SK-N-SH (cell line): ENCODE measurements around the gene TAX1BP1. TPM values are rescaled to one million over a fixed set of nuclear protein-coding genes. Genes with fewer than 3 reads are reported as not detected.

Experiments
- CTCF ChIA-PET: fragments of 300-600, 350-600 bp; formaldehyde crosslinking; extraction: SDS; loops from one replicate; lab custom pipeline; 2021; lab: Yijun Ruan, JAX
- POLR2A ChIA-PET: fragments of 350-600 bp; sonication (Branson Sonifier 250); formaldehyde crosslinking; extraction: SDS; loops from one replicate; lab custom pipeline; 2020; ENCODE audit warnings: antibody characterized with exemption, inconsistent platforms; lab: Yijun Ruan, JAX
- DNase-seq: peaks from one replicate; pipeline ENCODE4 v3.0.0; 2012
- H2AFZ ChIP-seq: fragments of 200-600 bp; sonication (generic); 2 replicates; pipeline ENCODE4 v1.8.1; 2016; ENCODE audit warnings: antibody characterized with exemption, mild to moderate bottlenecking, low read depth
- H3F3A ChIP-seq: fragments of 200-600 bp; sonication (generic); replicated peaks from 2 replicates; pipeline ENCODE3; 2016; ENCODE audit warnings: antibody characterized with exemption, mild to moderate bottlenecking; ENCODE audit not compliant: insufficient read depth
- H3K27ac ChIP-seq, 2 experiments: fragments of 200-500 bp in 1 of 2; fragments of 200-600 bp in 1 of 2; sonication (Bioruptor generic) in 1 of 2; sonication (generic), shearing (Covaris generic) in 1 of 2; 2 replicates each; pipeline versions ENCODE4 v1.5.1 to v1.6.1; 2014 to 2016; ENCODE audit warnings: low read depth in 2 of 2, inconsistent platforms in 1 of 2, low read length in 1 of 2, mild to moderate bottlenecking in 1 of 2, mixed read lengths in 1 of 2
- H3K27me3 ChIP-seq: fragments of 200-600 bp; sonication (generic), shearing (Covaris generic); 2 replicates; pipeline ENCODE4 v1.6.1; 2016; ENCODE audit warnings: mixed run types; ENCODE audit not compliant: insufficient read depth
- H3K36me3 ChIP-seq, 2 experiments: fragments of 200-500 bp in 1 of 2; fragments of 200-600 bp in 1 of 2; sonication (Bioruptor generic) in 1 of 2; sonication (generic) in 1 of 2; replicated peaks in 1 of 2; 2 replicates each; pipeline versions ENCODE3 to v1.5.1; 2014 to 2016; ENCODE audit warnings: low read length in 1 of 2, mild to moderate bottlenecking in 1 of 2; ENCODE audit not compliant: insufficient read depth in 2 of 2, control insufficient read depth in 1 of 2
- H3K4me1 ChIP-seq, 2 experiments: fragments of 200-500 bp in 1 of 2; fragments of 200-600 bp in 1 of 2; sonication (Bioruptor generic) in 1 of 2; sonication (generic), shearing (Covaris generic) in 1 of 2; 2 replicates each; pipeline versions ENCODE4 v1.5.1 to v1.6.1; 2014 to 2016; ENCODE audit warnings: low read depth in 1 of 2, low read length in 1 of 2, mixed run types in 1 of 2; ENCODE audit not compliant: insufficient read depth in 2 of 2, control insufficient read depth in 1 of 2
- H3K4me2 ChIP-seq: fragments of 200-600 bp; sonication (generic), shearing (Covaris generic); 2 replicates; pipeline ENCODE4 v1.6.1; 2017; ENCODE audit warnings: mixed run types
- H3K4me3 ChIP-seq, 2 experiments: fragments of 200-500 bp in 1 of 2; fragments of 200-600 bp in 1 of 2; sonication (Bioruptor generic) in 1 of 2; sonication (generic), shearing (Covaris generic) in 1 of 2; 2 replicates each; pipeline versions ENCODE4 v1.5.1 to v1.8.1; 2014 to 2016; ENCODE audit warnings: low read depth in 2 of 2, inconsistent platforms in 1 of 2, low read length in 1 of 2, mild to moderate bottlenecking in 1 of 2, mixed read lengths in 1 of 2, moderate library complexity in 1 of 2
- H3K79me2 ChIP-seq: fragments of 200-600 bp; sonication (generic); 2 replicates; pipeline ENCODE4 v1.8.1; 2017; ENCODE audit warnings: mild to moderate bottlenecking; ENCODE audit not compliant: insufficient read depth
- H3K9ac ChIP-seq: fragments of 200-600 bp; sonication (generic); 2 replicates; pipeline ENCODE4 v1.6.1; 2017; ENCODE audit warnings: mixed run types
- H3K9me2 ChIP-seq: fragments of 200-600 bp; sonication (generic); 2 replicates; pipeline ENCODE4 v1.6.1; 2017; ENCODE audit warnings: mixed run types
- H3K9me3 ChIP-seq: fragments of 200-600 bp; sonication (generic); 2 replicates; pipeline ENCODE4 v1.6.1; 2017; ENCODE audit warnings: mixed run types, mild to moderate bottlenecking, moderate library complexity
- H4K20me1 ChIP-seq: fragments of 200-600 bp; sonication (generic); 2 replicates; pipeline ENCODE4 v1.6.1; 2017; ENCODE audit warnings: mild to moderate bottlenecking, mixed run types; ENCODE audit not compliant: insufficient read depth
- CHD2 ChIP-seq: fragments of 150-350 bp; IDR thresholded peaks from 2 replicates; pipeline ENCODE4 v1.6.1; 2018; ENCODE audit warnings: low read length; ENCODE audit not compliant: partially characterized antibody
- CTCF ChIP-seq: fragments of 200-600 bp; sonication (generic); IDR thresholded peaks from 2 replicates; pipeline ENCODE4 v1.6.1; 2017; ENCODE audit warnings: antibody characterized with exemption, mild to moderate bottlenecking, moderate library complexity
- ELF1 ChIP-seq: IDR thresholded peaks from 2 replicates; pipeline ENCODE4 v1.4.0; 2012
- EP300 ChIP-seq, 2 experiments: IDR thresholded peaks; 2 replicates each; pipeline versions ENCODE4 v1.4.0 to v1.6.1; 2012; ENCODE audit warnings: borderline replicate concordance in 1 of 2, low read depth in 1 of 2, low read length in 1 of 2
- EZH2phosphoT487 ChIP-seq: fragments of 200-600 bp; sonication (generic); IDR thresholded peaks from 2 replicates; pipeline ENCODE4 v1.6.1; 2017; ENCODE audit warnings: low read depth, mixed run types, mild to moderate bottlenecking, antibody characterized with exemption, moderate library complexity, borderline replicate concordance
- FOXJ3 ChIP-seq: sonication (generic); formaldehyde crosslinking; IDR thresholded peaks from 2 replicates; pipeline ENCODE4 v1.5.1; 2020; ENCODE audit warnings: mild to moderate bottlenecking, missing genetic modification reagents
- GABPA ChIP-seq: IDR thresholded peaks from 2 replicates; pipeline ENCODE4 v1.4.0; 2012; ENCODE audit warnings: low read depth, mild to moderate bottlenecking
- GATA2 ChIP-seq: sonication (generic); formaldehyde crosslinking; IDR thresholded peaks from 2 replicates; pipeline ENCODE4 v1.5.0; 2020; ENCODE audit warnings: mild to moderate bottlenecking, missing genetic modification reagents
- IRF3 ChIP-seq: fragments of 150-350 bp; IDR thresholded peaks from 2 replicates; pipeline ENCODE4 v1.6.1; 2016; ENCODE audit warnings: mild to moderate bottlenecking, low read depth, low read length
- JUND ChIP-seq: IDR thresholded peaks from 2 replicates; pipeline ENCODE4 v1.4.0; 2012
- MXI1 ChIP-seq: IDR thresholded peaks from 2 replicates; pipeline ENCODE4 v1.6.1; 2012; ENCODE audit warnings: mild to moderate bottlenecking, low read depth, low read length, improper control_type of control experiment
- NFIC ChIP-seq: IDR thresholded peaks from 2 replicates; pipeline ENCODE4 v1.4.0; 2012; ENCODE audit warnings: borderline replicate concordance
- NRF1 ChIP-seq: IDR thresholded peaks from 2 replicates; pipeline ENCODE4 v1.6.1; 2012; ENCODE audit warnings: low read depth, mild to moderate bottlenecking, low read length
- RCOR1 ChIP-seq: fragments of 150-350 bp; IDR thresholded peaks from 2 replicates; pipeline ENCODE4 v1.6.1; 2017; ENCODE audit warnings: antibody characterized with exemption, low read length
- RFX5 ChIP-seq: IDR thresholded peaks from 2 replicates; pipeline ENCODE4 v1.6.1; 2012; ENCODE audit warnings: mild to moderate bottlenecking, improper control_type of control experiment, low read length
- RXRA ChIP-seq: IDR thresholded peaks from 2 replicates; pipeline ENCODE4 v1.4.0; 2012; ENCODE audit warnings: low read depth, mild to moderate bottlenecking, borderline replicate concordance
- SIN3A ChIP-seq: IDR thresholded peaks from 2 replicates; pipeline ENCODE4 v1.6.1; 2012; ENCODE audit warnings: low read depth, mild to moderate bottlenecking, low read length, moderate library complexity, borderline replicate concordance
- TAF1 ChIP-seq: IDR thresholded peaks from 2 replicates; pipeline ENCODE4 v1.6.1; 2012; ENCODE audit warnings: low read depth, mild to moderate bottlenecking, low read length, moderate library complexity, borderline replicate concordance
- TEAD4 ChIP-seq: IDR thresholded peaks from 2 replicates; pipeline ENCODE4 v1.4.0; 2012; ENCODE audit warnings: mild to moderate bottlenecking, borderline replicate concordance; ENCODE audit not compliant: insufficient read depth
- YY1 ChIP-seq: IDR thresholded peaks from 2 replicates; pipeline ENCODE4 v1.4.0; 2012; ENCODE audit warnings: low read depth, mild to moderate bottlenecking
- WGBS: methylation state at CpG from one replicate; pipeline ENCODE4 v1.1.6; 2017; ENCODE audit warnings: low lambda C conversion rate; 5-methylcytosine and 5-hydroxymethylcytosine counted together
- polyA plus RNA-seq, 3 experiments: library from polyadenylated mRNA; depleted of rRNA; stranded (reverse); fragments of >200 nt; gene quantifications; 2 replicates each; pipeline ENCODE4 v1.2.3, GENCODE V29; 2012
- TF ChIP-seq, protein P1 (sequence below): IDR thresholded peaks from 2 replicates; pipeline ENCODE4 v1.4.0; 2012; ENCODE audit warnings: low read depth, borderline replicate concordance
- TF ChIP-seq, protein P2 (sequence below): IDR thresholded peaks from 2 replicates; pipeline ENCODE4 v1.4.0; 2012; ENCODE audit warnings: low read depth

The TAX1BP1 gene
- polyA plus RNA-seq, 1 of the 3 experiments (the other 2 are of a cell fraction), result 70.3 TPM

GRCh38 chr7:27825891-27826290, 85.9 kb downstream of the TAX1BP1 start:
- no peaks in the 10 kb centered on the region for H3K79me2 ChIP-seq
- no peaks in the 10 kb centered on the region for H3F3A ChIP-seq
- no peak overlapping the region for H3K9ac ChIP-seq
- no peaks in the 10 kb centered on the region for H3K9me2 ChIP-seq
- POLR2A ChIA-PET, result no interaction called here
- no peak for DNase-seq
- no peaks in the 10 kb centered on the region for H3K9me3 ChIP-seq
- peak overlapping the region in 1 of 2 experiments; percentile 72; a peak in 2 of 4 replicates for H3K27ac ChIP-seq
- no peak overlapping the region for H2AFZ ChIP-seq
- no peaks in the 10 kb centered on the region for H4K20me1 ChIP-seq
- TF ChIP-seq SIN3A, result no peak
- no peak for TF ChIP-seq FOXJ3 (CRISPR knock-in tag)
- TF ChIP-seq MXI1, result no peak
- no peak for TF ChIP-seq ELF1
- TF ChIP-seq CTCF, result no peak
- TF ChIP-seq EZH2phosphoT487, result no peak
- no peak for TF ChIP-seq GATA2
- no peak for TF ChIP-seq NFIC
- TF ChIP-seq RCOR1, result no peak
- TF ChIP-seq GABPA, result no peak
- TF ChIP-seq RFX5, result no peak
- no peak for TF ChIP-seq NRF1
- no peak for TF ChIP-seq TAF1
- TF ChIP-seq, all 33 proteins: peak for 0
- peaks cover 0 to 18% of the 10 kb centered on the region in 2 experiments; a peak in 2 of 4 replicates for H3K4me1 ChIP-seq
- H3K27me3 ChIP-seq, result no peaks in the 10 kb centered on the region
- H3K4me3 ChIP-seq, result no peak overlapping the region
- 78% methylated on average over 2 of the region's 2 CpGs for WGBS
- CTCF ChIA-PET, result interaction anchor here (1.1 to 2.0 kb wide), 5 partner anchors 81 to 630 kb away, joined by 3 to 7 read pairs (median 4); no protein-coding TSS in a partner anchor
- H3K36me3 ChIP-seq, result peaks cover 54 to 60% of the 10 kb centered on the region in 2 experiments
- H3K4me2 ChIP-seq, result no peak overlapping the region

DNA sequence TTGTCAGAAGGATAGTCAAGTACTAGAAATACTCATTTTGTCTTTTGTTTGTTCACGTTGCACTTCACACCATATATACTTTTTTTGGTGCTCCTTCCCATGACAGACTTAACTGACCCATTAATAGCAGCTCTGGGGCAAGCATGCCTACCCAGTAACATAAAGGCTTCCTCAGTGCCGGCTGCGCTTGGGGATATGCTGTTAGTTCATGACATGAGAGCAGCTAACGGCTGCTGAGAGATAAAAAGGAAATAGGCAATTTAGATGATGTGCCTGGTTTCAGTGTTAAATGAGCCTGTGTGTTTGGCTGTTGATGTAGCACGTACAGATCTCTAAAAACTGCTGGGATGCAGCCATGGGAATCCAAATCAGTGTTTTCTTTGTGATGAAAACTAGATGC, 86.4 kb downstream of the TAX1BP1 start:
- CTCF ChIA-PET, result interaction anchor here (0.7 to 2.0 kb wide), 5 partner anchors 14 to 631 kb away, joined by 3 to 7 read pairs (median 4); no protein-coding TSS in a partner anchor
- Histone ChIP-seq H2AFZ (no peak overlapping the region), H3K79me2 (no peaks in the 10 kb centered on the region), H3K4me2 (no peak overlapping the region), H3K27ac (peak overlapping the region in 1 of 2 experiments; percentile 72; a peak in 2 of 4 replicates), H3K9me2 (no peaks in the 10 kb centered on the region), H4K20me1 (no peaks in the 10 kb centered on the region), H3K9ac (no peak overlapping the region), H3F3A (no peaks in the 10 kb centered on the region), H3K4me1 (peaks cover 0 to 18% of the 10 kb centered on the region in 2 experiments; a peak in 2 of 4 replicates), H3K4me3 (no peak overlapping the region), H3K27me3 (no peaks in the 10 kb centered on the region), H3K36me3 (peaks cover 58 to 60% of the 10 kb centered on the region in 2 experiments), H3K9me3 (no peaks in the 10 kb centered on the region)
- POLR2A ChIA-PET, result no interaction called here
- TF ChIP-seq IRF3 (no peak), EZH2phosphoT487 (no peak), NRF1 (no peak), GATA2 (peak; percentile 59), RXRA (no peak), FOXJ3 (CRISPR knock-in tag) (0 out of 2 replicates have a peak, but pooled peaks have one; percentile 36), YY1 (no peak), TEAD4 (no peak), RCOR1 (peak; percentile 68; the same call in 1 of the 2 replicates), CHD2 (no peak), GABPA (no peak), MXI1 (peak; percentile 45; the same call in 1 of the 2 replicates), EP300 (IDR thresholded peaks at IDR 0.05; ENCODE audit: borderline replicate concordance in 1 of 2, low read depth in 1 of 2, low read length in 1 of 2) (no peak; a peak in 1 of 4 replicates), JUND (no peak)
- TF ChIP-seq, protein P1, sequence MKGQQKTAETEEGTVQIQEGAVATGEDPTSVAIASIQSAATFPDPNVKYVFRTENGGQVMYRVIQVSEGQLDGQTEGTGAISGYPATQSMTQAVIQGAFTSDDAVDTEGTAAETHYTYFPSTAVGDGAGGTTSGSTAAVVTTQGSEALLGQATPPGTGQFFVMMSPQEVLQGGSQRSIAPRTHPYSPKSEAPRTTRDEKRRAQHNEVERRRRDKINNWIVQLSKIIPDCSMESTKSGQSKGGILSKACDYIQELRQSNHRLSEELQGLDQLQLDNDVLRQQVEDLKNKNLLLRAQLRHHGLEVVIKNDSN, result no peak
- TF ChIP-seq, protein P2, sequence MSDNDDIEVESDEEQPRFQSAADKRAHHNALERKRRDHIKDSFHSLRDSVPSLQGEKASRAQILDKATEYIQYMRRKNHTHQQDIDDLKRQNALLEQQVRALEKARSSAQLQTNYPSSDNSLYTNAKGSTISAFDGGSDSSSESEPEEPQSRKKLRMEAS, result no peak
- 80% methylated on average over 5 of the region's 5 CpGs for WGBS
- DNase-seq, result peak; percentile 53
